Measurements from ENCODE around the gene NID1. TPM values are rescaled to one million over a fixed set of nuclear protein-coding genes. Genes with fewer than 3 reads are reported as not detected.

The NID1 gene
- total and polyA plus RNA-seq, 9 of the 15 experiments (the other 6 are each of a cell fraction or from before 2014, with no cell fraction given) = 0.22 TPM; not detected in 8

- WGBS (ENCODE audit: insufficient coverage, low coverage, missing lambda C conversion rate) = 0% methylated on average over 3 of the region's 5 CpGs
- peaks cover 28 to 30% of the 10 kb centered on the region in 2 experiments for H3K27me3 ChIP-seq (ENCODE audit: control insufficient read depth in 2 of 2, insufficient read depth in 2 of 2, low read length in 2 of 2)
- BruUV-seq (replicated peaks) = no TSS peak
- DNase-seq (ENCODE audit: extremely low read depth in 1 of 4, low spot score in 3 of 4) = no peak
- POLR2A ChIA-PET = no interaction called here
- FAIRE-seq = no peak
- intact Hi-C loops (cut with micrococcal nuclease) = no loop called here
- H4K20me1 ChIP-seq (replicated peaks; ENCODE audit: control insufficient read depth, insufficient read depth, low read length) = no peaks in the 10 kb centered on the region
- no peak overlapping the region for H2AFZ ChIP-seq (ENCODE audit: low read depth, low read length)
- H3K9ac ChIP-seq (ENCODE audit: insufficient read depth in 1 of 2, low read depth in 2 of 2, low read length in 2 of 2) = no peak overlapping the region
- no peaks in the 10 kb centered on the region for H3K79me2 ChIP-seq (ENCODE audit: control insufficient read depth, insufficient read depth, low read length)
- H3K9me1 ChIP-seq (ENCODE audit: control insufficient read depth, insufficient read depth, low read length) = no peaks in the 10 kb centered on the region
- no peak for ATAC-seq
- no peaks in the 10 kb centered on the region for H3K9me3 ChIP-seq (replicated peaks; ENCODE audit: control insufficient read depth, insufficient read depth, low read depth, low read length)
- H3K4me2 ChIP-seq (ENCODE audit: insufficient read depth, low read length) = no peak overlapping the region
- H3K4me3 ChIP-seq = no peak overlapping the region
- no peak overlapping the region for H3K27ac ChIP-seq (ENCODE audit: extremely low read depth, low read depth, low read length)
- no peaks in the 10 kb centered on the region for H3K4me1 ChIP-seq (replicated peaks in 1 of 2; ENCODE audit: control insufficient read depth in 2 of 2, insufficient read depth in 2 of 2, low read length in 2 of 2)
- TF ChIP-seq ZNF512 (tag; IDR thresholded peaks at IDR 0.05) = peak; percentile 74
- no peak for TF ChIP-seq NCOA2 (IDR thresholded peaks at IDR 0.05; ENCODE audit: partially characterized antibody in 2 of 2)
- H3K36me3 ChIP-seq (ENCODE audit: control insufficient read depth, insufficient read depth, low read length) = no peaks in the 10 kb centered on the region
- in situ Hi-C loops (cut with MboI) = no loop called here
- CTCF ChIA-PET (ENCODE audit: low intra/inter-chr PET ratio) = no interaction called here
These were observed 7.3 kb downstream of the NID1 start for GRCh38 chr1:236057546-236057945.

GRCh38 chr1:236052232-236052993, 12.5 kb downstream of the NID1 start:
- Histone ChIP-seq H3K27ac (ENCODE audit: extremely low read depth, low read depth, low read length) (no peak overlapping the region), H3K36me3 (ENCODE audit: control insufficient read depth, insufficient read depth, low read length) (no peaks in the 10 kb centered on the region), H3K27me3 (ENCODE audit: control insufficient read depth in 2 of 2, insufficient read depth in 2 of 2, low read length in 2 of 2) (peaks cover 17 to 37% of the 10 kb centered on the region in 2 experiments), H4K20me1 (replicated peaks; ENCODE audit: control insufficient read depth, insufficient read depth, low read length) (no peaks in the 10 kb centered on the region), H3K9me3 (replicated peaks; ENCODE audit: control insufficient read depth, insufficient read depth, low read depth, low read length) (no peaks in the 10 kb centered on the region), H3K9me1 (ENCODE audit: control insufficient read depth, insufficient read depth, low read length) (no peaks in the 10 kb centered on the region), H3K4me3 (no peak overlapping the region), H3K79me2 (ENCODE audit: control insufficient read depth, insufficient read depth, low read length) (no peaks in the 10 kb centered on the region), H3K4me2 (ENCODE audit: insufficient read depth, low read length) (no peak overlapping the region), H3K4me1 (replicated peaks in 1 of 2; ENCODE audit: control insufficient read depth in 2 of 2, insufficient read depth in 2 of 2, low read length in 2 of 2) (no peaks in the 10 kb centered on the region), H2AFZ (ENCODE audit: low read depth, low read length) (no peak overlapping the region), H3K9ac (ENCODE audit: insufficient read depth in 1 of 2, low read depth in 2 of 2, low read length in 2 of 2) (no peak overlapping the region)
- POLR2A ChIA-PET = interaction anchor here (0.7 kb wide), 1 partner anchor 25 kb away, joined by 4 read pairs; no protein-coding TSS in a partner anchor
- DNase-seq (ENCODE audit: extremely low read depth in 1 of 4, low spot score in 3 of 4) (no peak), ATAC-seq (no peak), FAIRE-seq (no peak)
- BruUV-seq (replicated peaks) = no TSS peak
- WGBS (ENCODE audit: insufficient coverage, low coverage, missing lambda C conversion rate) = 0% methylated on average over 12 of the region's 12 CpGs
- CTCF ChIA-PET (ENCODE audit: low intra/inter-chr PET ratio) = no interaction called here
- intact Hi-C loops (cut with micrococcal nuclease) = no loop called here
- in situ Hi-C loops (cut with MboI) = no loop called here
- TF ChIP-seq NR0B1 (IDR thresholded peaks at IDR 0.05; ENCODE audit: partially characterized antibody) = no peak
- TF ChIP-seq E4F1 (CRISPR knock-in tag; IDR thresholded peaks at IDR 0.05; ENCODE audit: borderline replicate concordance) = no peak
- no peak for TF ChIP-seq MEIS2 (IDR thresholded peaks at IDR 0.05; ENCODE audit: partially characterized antibody)
- no peak for TF ChIP-seq THRAP3 (IDR thresholded peaks at IDR 0.05; ENCODE audit: borderline replicate concordance)

Data from K562 (cell line).